Choroid plexus epithelial cell (primary cell): ENCODE results near the gene CTH.

Experiments used
- DNase-seq: peaks from one replicate; pipeline ENCODE4 v3.0.0-alpha.2; 2010; ENCODE audit warnings: low read depth
- H3K4me3 ChIP-seq: 2 replicates; pipeline ENCODE4 v1.5.1; 2011; ENCODE audit warnings: low read depth, mild to moderate bottlenecking, control low read depth, low read length, moderate library complexity
- TF ChIP-seq, protein P1 (sequence below): conservative IDR thresholded peaks from 2 replicates; pipeline ENCODE4 v1.5.1; 2011; ENCODE audit warnings: low read depth, mild to moderate bottlenecking, control low read depth, inconsistent platforms, low read length, moderate library complexity

Gene CTH

DNA sequence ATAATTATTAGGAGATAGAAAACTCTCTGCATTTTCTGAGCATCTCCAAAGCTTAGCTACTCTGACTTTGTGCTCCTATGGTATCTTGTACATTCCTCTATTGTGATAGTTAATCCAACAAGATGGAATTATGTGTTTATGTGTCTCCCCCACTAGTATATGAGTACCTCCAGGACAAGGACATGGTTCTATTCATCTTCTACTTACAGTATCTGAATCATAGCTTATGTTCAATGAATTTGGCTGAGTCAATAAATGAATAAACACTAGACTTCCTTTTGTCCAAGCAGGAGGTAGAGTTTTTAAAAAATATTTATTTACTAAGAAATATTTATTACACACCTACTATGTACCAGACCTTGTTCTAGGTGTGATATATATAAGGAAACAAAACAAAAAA is 18.4 kb upstream of the CTH start:
- no peak for DNase-seq
- H3K4me3 ChIP-seq: no peak overlapping the region
- TF ChIP-seq, protein P1, sequence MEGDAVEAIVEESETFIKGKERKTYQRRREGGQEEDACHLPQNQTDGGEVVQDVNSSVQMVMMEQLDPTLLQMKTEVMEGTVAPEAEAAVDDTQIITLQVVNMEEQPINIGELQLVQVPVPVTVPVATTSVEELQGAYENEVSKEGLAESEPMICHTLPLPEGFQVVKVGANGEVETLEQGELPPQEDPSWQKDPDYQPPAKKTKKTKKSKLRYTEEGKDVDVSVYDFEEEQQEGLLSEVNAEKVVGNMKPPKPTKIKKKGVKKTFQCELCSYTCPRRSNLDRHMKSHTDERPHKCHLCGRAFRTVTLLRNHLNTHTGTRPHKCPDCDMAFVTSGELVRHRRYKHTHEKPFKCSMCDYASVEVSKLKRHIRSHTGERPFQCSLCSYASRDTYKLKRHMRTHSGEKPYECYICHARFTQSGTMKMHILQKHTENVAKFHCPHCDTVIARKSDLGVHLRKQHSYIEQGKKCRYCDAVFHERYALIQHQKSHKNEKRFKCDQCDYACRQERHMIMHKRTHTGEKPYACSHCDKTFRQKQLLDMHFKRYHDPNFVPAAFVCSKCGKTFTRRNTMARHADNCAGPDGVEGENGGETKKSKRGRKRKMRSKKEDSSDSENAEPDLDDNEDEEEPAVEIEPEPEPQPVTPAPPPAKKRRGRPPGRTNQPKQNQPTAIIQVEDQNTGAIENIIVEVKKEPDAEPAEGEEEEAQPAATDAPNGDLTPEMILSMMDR: no peak

DNA sequence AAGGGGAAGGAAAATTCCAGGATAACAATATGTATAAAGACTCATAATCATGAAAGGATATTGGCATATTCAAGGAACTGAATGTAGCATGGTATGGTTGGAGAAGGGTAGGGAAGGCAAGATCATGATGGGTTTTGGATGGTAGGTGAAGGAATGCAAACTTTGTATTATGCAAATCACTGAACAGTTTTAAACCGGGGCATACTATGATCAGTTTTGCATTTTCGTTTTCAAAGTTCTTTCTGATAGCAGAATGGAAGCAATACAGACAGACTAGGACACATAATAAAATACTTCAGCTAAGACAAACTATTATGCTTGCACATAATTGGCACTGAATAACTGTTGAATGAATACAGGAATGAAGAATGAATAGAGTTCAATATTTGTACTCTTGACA is 14.5 kb upstream of the CTH start:
- TF ChIP-seq, protein P1: no peak
- no peak for DNase-seq
- H3K4me3 ChIP-seq: no peak overlapping the region

DNA sequence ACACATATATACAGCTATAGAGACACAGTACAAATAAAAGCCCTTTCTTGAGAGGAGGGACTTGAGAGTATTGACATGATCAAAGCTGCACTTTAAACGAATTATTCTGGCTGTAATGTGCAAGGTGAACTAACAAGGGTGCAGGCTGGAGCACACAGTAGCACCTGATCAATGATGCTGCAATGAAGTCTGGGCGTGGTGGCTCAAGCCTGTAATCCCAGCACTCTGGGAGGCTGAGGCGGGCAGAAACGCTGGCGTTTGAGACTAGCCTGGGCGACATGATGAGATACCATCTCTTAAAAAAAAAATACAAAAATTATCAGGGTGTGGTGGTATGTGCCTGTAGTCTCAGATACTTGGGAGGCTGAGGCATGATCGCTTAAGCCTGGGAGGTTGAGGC is 14.1 kb upstream of the CTH start:
- TF ChIP-seq, protein P1: no peak
- no peak overlapping the region for H3K4me3 ChIP-seq
- no peak for DNase-seq

DNA sequence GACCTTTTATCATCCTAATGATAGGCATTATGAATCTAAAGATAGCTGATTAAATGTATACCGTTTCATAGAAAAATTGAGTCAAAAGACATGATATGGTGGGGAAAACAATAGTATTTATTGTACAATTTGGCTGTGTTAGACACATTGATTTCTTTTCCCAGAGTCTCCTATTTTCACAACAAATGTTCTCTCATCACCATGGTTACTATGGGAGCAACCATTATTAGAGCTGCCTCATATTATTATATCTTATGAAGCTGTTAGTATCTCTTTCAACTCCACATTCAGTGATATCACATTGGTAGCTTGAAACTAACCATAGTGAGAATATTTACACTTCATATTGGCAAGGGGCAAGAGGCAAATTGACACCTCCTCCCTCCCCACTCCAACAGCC is 10.7 kb upstream of the CTH start:
- H3K4me3 ChIP-seq: no peak overlapping the region
- TF ChIP-seq, protein P1: no peak
- DNase-seq: no peak

DNA sequence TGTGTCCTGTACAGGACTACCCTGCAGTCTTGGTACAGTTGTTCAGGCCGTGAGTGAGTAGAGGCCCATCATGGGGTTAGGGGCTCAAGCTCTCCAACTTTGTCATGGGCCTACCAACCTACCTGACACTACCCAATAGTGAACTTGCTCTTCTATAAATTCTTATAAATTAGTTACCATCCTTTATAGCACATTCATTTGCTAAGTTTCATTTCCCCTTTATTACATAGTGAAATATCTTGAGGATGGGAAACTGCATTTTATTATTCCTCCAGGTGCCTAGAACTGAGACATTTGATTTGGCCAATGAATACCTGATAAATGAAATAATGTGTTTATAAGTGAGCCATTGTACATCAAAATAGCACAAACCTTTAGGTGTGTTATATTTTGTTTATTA is 9.1 kb upstream of the CTH start:
- no peak overlapping the region for H3K4me3 ChIP-seq
- TF ChIP-seq, protein P1: no peak
- DNase-seq: no peak

DNA sequence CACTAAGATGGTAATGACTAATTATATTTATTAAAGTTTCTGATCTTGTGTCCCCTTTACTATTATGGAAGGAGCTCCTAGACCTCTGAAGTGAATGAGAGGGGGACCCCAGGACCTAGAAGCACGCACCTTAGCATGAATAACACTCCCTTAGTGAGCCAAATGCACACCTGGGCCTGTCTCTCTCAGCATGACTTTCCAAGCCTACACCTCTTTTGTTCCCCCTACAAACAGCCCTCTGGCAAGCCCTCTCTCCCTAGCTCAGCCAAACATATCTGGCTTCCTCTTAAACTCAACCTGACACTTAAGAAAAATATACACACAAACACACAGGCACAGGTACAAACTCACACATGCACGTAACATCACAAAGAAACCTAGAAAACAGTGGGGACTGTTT is 7.3 kb upstream of the CTH start:
- DNase-seq: no peak
- TF ChIP-seq, protein P1: no peak
- no peak overlapping the region for H3K4me3 ChIP-seq

DNA sequence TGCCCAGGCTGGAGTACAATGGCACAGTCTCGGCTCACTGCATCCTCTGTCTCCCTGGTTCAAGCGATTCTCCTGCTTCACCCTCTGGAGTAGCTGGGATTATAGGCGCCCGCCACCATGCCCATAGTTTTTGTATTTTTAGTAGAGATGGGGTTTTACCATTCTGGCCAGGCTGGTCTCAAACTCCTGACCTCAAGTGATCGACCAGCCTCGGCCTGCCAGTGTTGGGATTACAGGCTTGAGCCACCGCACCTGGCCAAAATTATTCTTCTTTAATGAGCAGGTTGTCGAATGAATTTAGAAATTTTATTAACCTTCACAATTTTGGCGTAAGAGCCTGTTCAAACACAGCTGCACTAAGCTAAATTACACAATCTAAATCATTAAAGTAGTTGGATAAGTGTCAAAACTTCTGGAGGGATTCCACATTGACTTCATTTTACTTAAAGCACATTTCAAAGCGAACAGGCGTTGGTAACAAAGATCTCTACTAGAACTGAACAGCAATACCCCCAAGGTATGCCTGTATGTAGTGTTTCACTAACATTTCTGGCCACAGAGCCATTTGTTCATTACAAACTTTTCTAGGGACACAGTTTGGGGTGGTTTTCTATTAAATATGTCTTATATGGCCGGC is 5.2 kb upstream of the CTH start:
- TF ChIP-seq, protein P1: no peak

More for the DNA sequence above, 5.2 kb upstream of the CTH start:
- H3K4me3 ChIP-seq: no peak overlapping the region
- DNase-seq: no peak
